Measurements from ENCODE around the gene NBEAL2. TPM values are rescaled to one million over a fixed set of nuclear protein-coding genes. Genes with fewer than 3 reads are reported as not detected.

Gene NBEAL2
- total and polyA plus RNA-seq, 7 donors = 5.4 to 13.0 (median 7.4) TPM

DNA sequence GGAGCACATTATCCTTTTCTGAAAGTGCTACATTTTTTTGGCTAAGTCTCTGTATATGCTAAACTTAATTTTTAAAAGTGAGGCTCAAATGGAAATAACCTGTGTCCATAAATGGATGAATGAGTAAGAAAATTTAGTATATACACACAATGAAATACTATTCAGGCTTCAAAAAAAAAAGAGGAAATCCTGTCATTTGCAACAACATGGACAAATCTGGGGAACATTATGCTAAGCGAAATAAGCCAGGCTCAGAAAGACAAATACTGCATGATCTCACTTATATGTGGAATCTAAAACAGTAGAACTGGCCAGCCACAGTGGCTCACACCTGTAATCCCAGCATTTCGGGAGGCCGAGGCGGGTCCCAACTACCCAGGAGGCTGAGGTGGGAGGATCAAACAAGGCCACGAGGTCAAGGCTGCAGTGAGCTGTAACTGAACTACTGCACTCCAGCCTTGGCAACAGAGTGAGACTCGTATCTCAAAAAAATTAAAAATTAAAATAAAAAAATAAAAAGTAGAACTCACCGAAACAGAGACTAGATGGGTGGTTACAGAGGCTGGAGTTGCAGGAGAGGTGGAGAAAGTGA, 28.7 kb upstream of the NBEAL2 start:
- H3K36me3 ChIP-seq (ENCODE audit: insufficient read depth in 1 of 2, low read depth in 1 of 2) = no peaks in the 10 kb centered on the region
- TF ChIP-seq, protein P1, sequence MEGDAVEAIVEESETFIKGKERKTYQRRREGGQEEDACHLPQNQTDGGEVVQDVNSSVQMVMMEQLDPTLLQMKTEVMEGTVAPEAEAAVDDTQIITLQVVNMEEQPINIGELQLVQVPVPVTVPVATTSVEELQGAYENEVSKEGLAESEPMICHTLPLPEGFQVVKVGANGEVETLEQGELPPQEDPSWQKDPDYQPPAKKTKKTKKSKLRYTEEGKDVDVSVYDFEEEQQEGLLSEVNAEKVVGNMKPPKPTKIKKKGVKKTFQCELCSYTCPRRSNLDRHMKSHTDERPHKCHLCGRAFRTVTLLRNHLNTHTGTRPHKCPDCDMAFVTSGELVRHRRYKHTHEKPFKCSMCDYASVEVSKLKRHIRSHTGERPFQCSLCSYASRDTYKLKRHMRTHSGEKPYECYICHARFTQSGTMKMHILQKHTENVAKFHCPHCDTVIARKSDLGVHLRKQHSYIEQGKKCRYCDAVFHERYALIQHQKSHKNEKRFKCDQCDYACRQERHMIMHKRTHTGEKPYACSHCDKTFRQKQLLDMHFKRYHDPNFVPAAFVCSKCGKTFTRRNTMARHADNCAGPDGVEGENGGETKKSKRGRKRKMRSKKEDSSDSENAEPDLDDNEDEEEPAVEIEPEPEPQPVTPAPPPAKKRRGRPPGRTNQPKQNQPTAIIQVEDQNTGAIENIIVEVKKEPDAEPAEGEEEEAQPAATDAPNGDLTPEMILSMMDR (IDR thresholded peaks at IDR 0.05) = no peak
- H3K27ac ChIP-seq = peak overlapping the region; percentile 90
- no peak for ATAC-seq
- peaks cover 84% of the 10 kb centered on the region for H3K4me1 ChIP-seq
- 70 to 75% (median 73%) methylated on average over 7 of the region's 7 CpGs for WGBS, 3 donors
- no peaks in the 10 kb centered on the region for H3K9me3 ChIP-seq
- no peaks in the 10 kb centered on the region for H3K27me3 ChIP-seq (ENCODE audit: insufficient read depth in 3 of 3, low read length in 2 of 3)
- H3K4me3 ChIP-seq = no peak overlapping the region
- DNase-seq = no peak
- intact Hi-C loops (cut with DNase I) = no loop called here

DNA sequence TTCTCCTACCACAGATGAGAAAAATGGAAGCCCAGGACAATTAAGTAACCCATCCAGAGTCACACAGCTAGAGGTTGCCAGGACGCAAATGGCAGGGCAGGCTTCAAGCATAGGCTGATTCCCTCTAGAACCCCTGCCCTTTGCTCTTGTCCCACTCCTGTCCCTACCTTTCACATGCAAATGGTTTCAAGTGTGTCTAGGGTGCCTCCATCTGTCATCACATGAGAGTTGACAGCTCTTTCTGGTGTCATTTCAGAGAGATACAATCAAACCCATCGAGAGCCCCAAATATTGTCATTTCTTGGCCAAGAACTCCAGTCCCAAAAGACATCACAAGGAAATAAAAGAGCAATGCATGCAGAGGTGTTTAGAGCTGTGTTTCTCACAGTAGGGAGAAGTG, 26.7 kb upstream of the NBEAL2 start:
- Histone ChIP-seq H3K9me3 (no peaks in the 10 kb centered on the region), H3K4me3 (no peak overlapping the region), H3K27ac (no peak overlapping the region), H3K27me3 (ENCODE audit: insufficient read depth in 3 of 3, low read length in 2 of 3) (no peaks in the 10 kb centered on the region), H3K36me3 (ENCODE audit: insufficient read depth in 1 of 2, low read depth in 1 of 2) (no peaks in the 10 kb centered on the region), H3K4me1 (peaks cover 70% of the 10 kb centered on the region)
- WGBS, 3 donors = 80 to 90% (median 84%) methylated on average over 2 of the region's 2 CpGs
- TF ChIP-seq, protein P1 (IDR thresholded peaks at IDR 0.05) = no peak
- ATAC-seq (no peak), DNase-seq (no peak)
- intact Hi-C loops (cut with DNase I) = no loop called here

DNA sequence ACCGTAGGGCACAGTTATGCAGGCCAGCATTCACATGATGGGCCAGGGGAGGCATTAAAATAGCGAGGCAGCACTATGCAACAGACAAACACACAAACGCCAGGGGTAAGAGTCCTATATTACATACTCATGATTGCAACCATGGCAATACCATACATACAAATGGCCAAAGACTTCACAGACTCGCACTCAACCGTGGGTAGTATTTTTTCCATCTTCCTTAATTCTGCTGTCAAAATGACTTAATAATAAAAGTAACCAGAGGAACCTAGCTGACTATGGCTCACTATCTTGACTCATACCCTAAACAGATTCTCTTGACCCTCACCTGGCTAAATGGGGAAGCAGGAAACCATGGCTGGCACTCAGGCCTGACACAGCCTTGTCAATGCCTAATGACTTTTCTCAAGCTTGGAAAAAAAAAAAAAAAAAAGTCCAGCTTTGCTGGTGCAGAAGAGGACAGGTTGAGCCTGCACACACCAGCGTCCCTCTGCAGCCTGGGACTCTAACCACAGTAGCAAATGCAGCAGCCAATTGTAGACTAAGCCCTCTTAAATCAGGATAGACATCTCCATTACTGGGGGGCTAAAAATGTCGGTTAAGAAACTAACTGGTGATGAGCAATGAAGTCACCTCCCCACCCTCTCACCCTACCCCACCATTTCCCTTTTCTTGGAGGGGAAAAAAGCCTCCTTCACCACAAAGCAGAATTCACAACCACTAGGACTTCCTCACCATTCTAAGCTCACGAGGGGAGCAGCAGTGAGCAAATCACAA, 26.0 kb upstream of the NBEAL2 start:
- whole genome bisulfite sequencing, 3 donors = 60 to 65% (median 60%) methylated on average over 8 of the region's 8 CpGs
- Histone ChIP-seq H3K27me3 (ENCODE audit: insufficient read depth in 3 of 3, low read length in 2 of 3) (no peaks in the 10 kb centered on the region), H3K4me1 (peaks cover 69% of the 10 kb centered on the region)

DNA sequence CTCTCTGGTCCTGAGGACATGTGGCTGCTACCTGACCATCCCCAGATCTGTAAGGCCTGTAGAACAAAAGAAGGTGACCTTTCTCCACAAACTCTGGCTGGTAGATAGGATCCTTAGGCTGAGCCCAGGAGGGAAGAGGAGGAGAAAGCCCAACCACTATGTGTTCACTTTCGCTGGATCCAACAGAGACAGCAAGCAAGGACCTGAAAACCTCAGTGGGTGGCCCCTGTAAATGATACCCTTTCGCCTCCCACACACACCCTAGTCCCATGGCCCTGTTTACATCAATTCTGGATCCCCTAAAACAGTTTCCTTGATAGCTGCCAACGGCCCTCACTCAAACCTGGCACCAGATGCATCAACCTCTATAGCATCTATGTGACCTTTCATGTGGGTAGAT, 25.3 kb upstream of the NBEAL2 start:
- Histone ChIP-seq H3K36me3 (ENCODE audit: insufficient read depth in 1 of 2, low read depth in 1 of 2) (no peaks in the 10 kb centered on the region), H3K9me3 (no peaks in the 10 kb centered on the region), H3K27ac (peak overlapping the region; percentile 39), H3K27me3 (ENCODE audit: insufficient read depth in 3 of 3, low read length in 2 of 3) (no peaks in the 10 kb centered on the region), H3K4me3 (no peak overlapping the region), H3K4me1 (peaks cover 69% of the 10 kb centered on the region)
- WGBS, 3 donors = 55 to 76% (median 72%) methylated on average over 3 of the region's 3 CpGs
- DNase-seq (no peak), ATAC-seq (no peak)
- TF ChIP-seq, protein P1 (IDR thresholded peaks at IDR 0.05) = no peak
- intact Hi-C loops (cut with DNase I) = no loop called here

More for the DNA sequence above, 26.0 kb upstream of the NBEAL2 start:
- no peaks in the 10 kb centered on the region for H3K36me3 ChIP-seq (ENCODE audit: insufficient read depth in 1 of 2, low read depth in 1 of 2)
- DNase-seq = no peak
- H3K4me3 ChIP-seq = no peak overlapping the region
- ATAC-seq = no peak
- H3K27ac ChIP-seq = peak overlapping the region; percentile 43
- TF ChIP-seq, protein P1 (IDR thresholded peaks at IDR 0.05) = no peak
- no peaks in the 10 kb centered on the region for H3K9me3 ChIP-seq
- intact Hi-C loops (cut with DNase I) = no loop called here

All from psoas muscle (tissue), 8 donors.